ENCODE results near the gene XPR1.

XPR1 gene

DNA sequence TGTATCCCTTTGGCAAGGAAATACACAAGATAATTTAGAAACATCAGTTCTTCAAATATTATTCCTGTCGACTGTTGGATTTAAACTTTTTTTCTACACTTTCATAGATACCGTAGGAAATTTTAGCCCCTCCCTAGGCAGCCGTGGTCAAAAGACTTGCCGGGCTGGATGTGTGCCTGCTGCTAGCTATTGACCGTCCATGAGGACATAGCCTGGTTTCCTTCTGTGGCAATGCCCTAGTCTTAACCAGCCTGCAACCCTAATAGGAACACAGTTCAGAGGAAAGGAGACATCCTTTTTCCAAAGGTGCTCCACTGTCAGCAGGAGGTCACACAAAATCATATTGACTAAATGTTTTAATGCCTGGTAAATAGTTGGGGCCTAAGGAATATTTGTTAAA, 260.4 kb downstream of the XPR1 start:
- DNase-seq (ENCODE audit: low read depth): no peak

GRCh38 chr1:180892675-180893074, 260.9 kb downstream of the XPR1 start:
- no peak for DNase-seq (ENCODE audit: low read depth)

GRCh38 chr1:180893614-180894013, 261.8 kb downstream of the XPR1 start:
- no peak for DNase-seq (ENCODE audit: low read depth)

GRCh38 chr1:180896161-180896560, 264.3 kb downstream of the XPR1 start:
- DNase-seq (ENCODE audit: low read depth): no peak

GRCh38 chr1:180898441-180899219, 266.8 kb downstream of the XPR1 start:
- DNase-seq (ENCODE audit: low read depth): no peak

- no peak for DNase-seq (ENCODE audit: low read depth)
Measured at GRCh38 chr1:180899262-180899661, 267.4 kb downstream of the XPR1 start.

DNA sequence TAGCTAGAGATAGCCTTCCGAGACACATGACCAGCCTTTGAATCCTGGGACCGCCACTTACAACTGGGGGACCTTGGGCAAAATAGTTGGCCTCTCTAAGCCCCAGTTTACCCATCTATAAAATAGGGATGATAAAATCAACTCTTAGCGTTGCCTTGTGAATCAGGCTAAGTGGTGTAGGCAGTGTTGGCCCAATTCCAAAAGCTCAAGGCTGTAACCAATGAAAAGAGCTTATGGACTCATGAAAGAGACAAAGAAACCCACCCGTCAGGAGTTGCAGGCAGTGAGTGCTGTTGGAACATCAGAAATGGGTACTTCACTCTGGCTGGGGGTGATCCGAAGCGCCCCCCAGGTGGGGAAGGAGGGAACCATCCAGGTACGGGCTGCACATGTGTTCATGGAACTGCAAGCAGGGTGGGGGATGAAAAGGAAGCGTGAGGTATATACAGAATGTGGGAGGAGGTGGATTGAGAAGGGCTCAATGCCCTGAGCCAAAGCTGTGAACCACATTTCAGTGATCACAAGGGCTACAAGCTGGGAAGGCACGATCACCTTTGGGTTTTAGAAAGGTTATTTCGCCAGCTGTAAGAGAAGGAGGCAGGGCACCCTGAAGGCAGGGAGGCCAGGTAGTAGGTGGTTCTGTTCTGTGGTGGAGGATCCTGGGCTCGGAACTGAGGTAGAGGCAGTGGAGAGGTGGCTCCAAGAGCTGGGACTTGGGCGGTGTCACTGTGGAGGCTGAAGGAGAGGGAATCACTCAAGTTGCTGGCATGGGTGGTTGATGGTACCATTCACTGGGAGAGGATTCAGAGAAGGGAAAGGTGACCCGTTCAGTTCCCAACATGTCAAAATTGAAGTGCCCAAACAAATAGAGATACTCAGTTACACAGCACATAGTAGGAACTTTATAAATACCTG, 269.5 kb downstream of the XPR1 start:
- no peak for DNase-seq (ENCODE audit: low read depth)

GRCh38 chr1:180902541-180902940, 270.7 kb downstream of the XPR1 start:
- no peak for DNase-seq (ENCODE audit: low read depth)

GRCh38 chr1:180905927-180906326, 274.1 kb downstream of the XPR1 start:
- no peak for DNase-seq (ENCODE audit: low read depth)

DNA sequence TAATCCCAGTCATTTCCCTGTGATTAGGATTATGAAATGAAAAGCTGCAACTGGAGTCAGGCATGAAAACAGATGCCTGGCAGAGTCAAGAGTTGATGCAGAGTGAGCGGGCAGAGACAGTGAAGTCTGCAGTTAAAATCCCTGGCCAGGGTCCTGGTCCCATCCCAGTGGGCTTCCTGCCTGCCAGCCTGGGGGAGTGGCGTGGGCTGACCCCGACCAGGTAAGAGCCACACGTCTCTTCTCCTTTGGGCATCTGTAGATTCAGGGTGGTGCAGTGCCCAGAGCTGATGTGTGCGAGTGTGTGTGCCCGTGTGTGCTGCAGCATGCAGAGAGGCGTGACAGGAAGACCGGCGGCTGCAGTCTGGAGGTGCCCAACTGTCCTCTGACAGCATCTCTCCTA, 274.7 kb downstream of the XPR1 start:
- no peak for DNase-seq (ENCODE audit: low read depth)

DNA sequence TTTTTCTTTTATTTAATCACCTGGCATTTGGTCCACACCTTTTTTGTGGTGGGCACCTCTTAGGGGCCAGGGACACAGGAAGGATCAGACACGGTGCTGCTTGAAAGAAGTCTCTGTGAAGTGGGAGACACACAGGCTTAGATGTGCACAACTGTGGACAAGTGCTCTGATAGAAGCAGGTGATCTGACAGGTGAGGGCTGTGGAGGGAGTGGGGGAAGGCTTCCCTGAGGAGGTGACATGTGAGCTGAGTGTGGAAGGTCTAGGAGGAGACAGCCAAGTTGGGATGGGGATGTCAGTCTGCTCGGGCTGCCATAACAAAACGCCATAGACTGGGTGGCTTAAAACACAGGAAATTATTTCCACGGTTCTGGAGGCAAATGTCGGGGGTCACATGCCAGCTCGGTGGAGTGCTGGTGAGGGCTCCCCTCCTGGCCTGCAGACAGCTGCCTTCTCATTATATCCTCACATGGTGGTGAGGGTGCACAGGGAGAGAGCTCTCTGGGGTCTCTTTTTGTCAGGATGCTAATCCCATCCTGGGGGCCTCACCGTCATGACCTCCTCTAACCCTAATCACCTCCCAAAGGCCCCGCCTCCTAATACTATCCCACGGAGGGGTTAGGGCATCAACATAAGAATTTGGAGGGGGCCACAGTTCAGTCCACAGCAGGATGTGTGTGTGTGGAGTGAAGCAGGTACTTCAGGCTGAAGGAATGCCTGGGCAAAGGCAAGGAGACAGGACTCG, 275.7 kb downstream of the XPR1 start:
- no peak for DNase-seq (ENCODE audit: low read depth)

- DNase-seq (ENCODE audit: low read depth): no peak
Measured at GRCh38 chr1:180908074-180908765, 276.4 kb downstream of the XPR1 start.

DNA sequence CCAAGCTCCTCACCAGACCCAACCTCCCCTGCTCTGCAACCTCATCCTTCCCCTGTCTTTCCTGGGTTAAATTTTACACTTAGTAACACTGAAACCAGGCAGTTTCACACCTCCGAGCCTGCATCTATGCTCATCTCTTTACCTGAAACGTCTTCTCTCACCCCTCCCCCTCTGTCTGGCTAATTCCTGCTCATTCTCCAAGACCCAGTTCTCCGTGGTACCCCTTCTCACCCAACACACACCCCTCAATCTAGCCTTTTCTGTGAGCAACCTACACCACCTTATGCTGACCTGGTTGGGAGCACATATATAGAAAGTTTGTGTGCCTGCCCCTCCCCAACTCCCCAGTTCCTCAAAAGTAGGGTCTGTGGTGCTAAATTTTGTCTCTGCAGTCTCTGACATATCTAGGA, 277.2 kb downstream of the XPR1 start:
- DNase-seq (ENCODE audit: low read depth): no peak

DNA sequence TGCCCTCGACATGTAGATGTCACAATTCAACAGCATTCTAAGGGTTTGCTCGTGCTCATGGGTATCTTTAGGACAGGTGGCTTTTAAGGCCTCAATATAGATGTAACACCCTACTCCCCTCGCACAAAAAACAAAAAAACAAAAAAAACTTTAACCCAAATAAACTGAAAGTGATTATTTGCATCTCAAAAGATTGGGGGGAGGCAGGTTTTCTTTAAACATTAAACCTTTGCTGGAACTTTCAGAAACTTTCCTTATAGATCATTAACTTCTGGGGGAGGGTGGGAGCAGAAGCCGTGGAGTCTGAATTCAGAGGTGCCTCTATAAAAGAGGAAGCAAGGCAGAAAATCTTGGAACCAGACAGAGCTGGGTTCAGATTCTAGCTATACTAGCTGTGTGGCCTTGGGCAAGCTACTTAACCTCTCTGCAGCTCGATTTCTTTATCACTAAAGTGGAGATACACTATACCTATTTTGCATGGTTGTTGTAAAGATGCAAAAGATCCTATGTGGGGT, 277.7 kb downstream of the XPR1 start:
- DNase-seq (ENCODE audit: low read depth): no peak

DNA sequence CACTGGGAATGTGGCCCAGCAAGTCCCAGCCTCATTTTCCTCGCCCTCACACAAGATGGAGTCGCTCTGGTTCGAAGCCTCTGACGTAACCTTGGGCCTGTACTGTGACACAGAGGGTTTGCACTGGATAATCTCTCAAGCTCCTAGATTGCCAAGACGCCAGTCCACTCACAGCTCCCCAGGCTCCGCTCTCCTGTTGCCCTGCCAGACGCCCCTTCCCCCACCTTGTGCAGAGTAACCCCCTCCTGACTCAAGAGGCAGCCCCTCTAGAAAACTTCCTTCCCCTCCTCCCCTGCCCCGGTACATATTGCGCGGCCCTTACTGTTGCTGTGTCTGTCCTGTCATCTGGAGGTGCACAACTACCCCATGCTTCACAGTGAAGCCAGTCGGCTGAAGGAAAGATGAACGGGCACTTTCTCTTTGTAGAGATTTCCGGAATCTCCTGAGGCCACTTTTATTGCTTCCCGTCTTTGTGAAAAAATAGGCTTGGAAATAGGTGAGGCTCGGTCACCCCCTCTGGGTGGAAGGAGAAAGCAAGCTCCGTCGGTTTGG, 279.9 kb downstream of the XPR1 start:
- no peak for DNase-seq (ENCODE audit: low read depth)

GRCh38 chr1:180912211-180912800, 280.5 kb downstream of the XPR1 start:
- no peak for DNase-seq (ENCODE audit: low read depth)

- no peak for DNase-seq (ENCODE audit: low read depth)
Measured at GRCh38 chr1:180912801-180913565, 281.2 kb downstream of the XPR1 start, which contains the start of gene KIAA1614. Gene KIAA1614 (plus strand): TSS chr1:180912897. CDS start chr1:180913244, 347 bp downstream.

GRCh38 chr1:180915426-180915965, 283.7 kb downstream of the XPR1 start:
- DNase-seq (ENCODE audit: low read depth): no peak

- DNase-seq (ENCODE audit: low read depth): no peak
Measured at GRCh38 chr1:180916012-180916770, 284.4 kb downstream of the XPR1 start.

Data from GM04503 (cell line).